GM19452 (cell line): Measurements from ENCODE around the gene COIL.
A peak's percentile ranks its signal among the peaks of the same experiment; 100 is the strongest.
"Not testable (repeated sequence)": the region's sequence is repeated elsewhere in the genome, so short reads cannot be mapped to it uniquely, and the experiment has no call there.

Source experiments
- ATAC-seq: cut with Tn5 transposase; IDR thresholded peaks from one replicate; pipeline ENCODE4 v1.9.1; 2021; ENCODE audit not compliant: unreplicated experiment

COIL gene

DNA sequence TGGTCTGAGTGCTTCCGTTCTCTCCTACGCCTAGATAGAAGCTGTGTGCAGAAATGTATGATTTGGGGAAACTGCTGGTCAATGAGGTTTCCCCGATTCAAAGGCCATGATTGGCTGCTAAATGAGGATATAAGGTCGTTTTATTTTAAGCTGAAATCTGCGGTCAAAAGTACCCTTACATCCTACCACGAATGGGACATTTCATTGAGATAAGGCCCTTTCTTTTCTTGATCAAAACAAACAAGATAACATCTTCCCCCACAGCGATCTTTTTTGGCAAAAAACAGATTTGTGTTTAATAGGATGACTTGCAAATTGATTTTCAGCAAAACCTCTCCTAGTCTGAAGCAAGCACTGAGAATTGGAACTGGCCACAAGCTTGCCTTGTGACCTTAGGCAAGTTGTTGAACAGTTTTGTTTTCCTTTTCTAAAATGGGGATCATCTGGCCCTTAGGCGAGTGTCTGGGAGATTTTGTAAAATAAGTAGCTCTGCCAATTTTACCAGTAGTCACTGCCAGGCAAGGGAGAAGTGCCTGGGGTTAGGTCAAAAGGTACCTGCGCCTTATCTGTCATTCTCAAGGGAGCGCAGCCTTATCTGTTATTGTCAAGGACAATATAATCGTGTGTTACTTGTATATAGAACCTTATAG, 17.7 kb upstream of the COIL start:
- peak; percentile 26 for ATAC-seq

DNA sequence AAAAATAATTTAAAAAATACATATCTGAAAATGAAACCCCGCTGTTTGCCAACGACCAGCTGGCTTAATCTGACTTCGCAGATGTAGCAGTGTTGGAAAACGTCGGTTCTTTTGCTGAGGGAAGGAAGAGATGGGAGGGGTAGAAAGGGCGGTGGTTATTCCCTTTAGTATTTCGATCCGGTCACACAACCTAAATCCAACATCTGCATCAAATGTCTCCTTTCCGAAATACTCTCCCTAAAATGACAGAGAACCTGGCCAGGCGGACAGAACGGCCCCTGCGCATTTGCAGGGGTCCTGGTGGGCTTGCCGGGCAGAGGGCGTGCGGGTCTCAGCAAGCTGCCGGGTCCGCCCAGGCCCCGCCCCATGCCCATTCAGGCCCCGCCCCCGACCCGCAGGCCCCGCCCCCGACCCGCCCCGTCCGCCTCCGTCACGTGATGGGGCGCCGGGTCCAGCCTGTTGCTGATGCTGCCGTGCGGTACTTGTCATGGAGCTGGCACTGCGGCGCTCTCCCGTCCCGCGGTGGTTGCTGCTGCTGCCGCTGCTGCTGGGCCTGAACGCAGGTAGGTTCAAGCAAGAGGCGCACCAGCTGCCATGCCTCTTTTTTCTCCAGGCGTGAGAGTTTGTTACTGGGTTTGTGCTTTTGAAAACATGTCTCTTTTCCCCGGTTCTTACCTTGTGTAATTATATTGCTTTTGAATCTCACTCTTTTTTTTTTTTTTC, 17.0 kb upstream of the COIL start, which contains the start of gene SCPEP1:
TSS of gene SCPEP1 (plus strand) at position 459 of the 723 bp plus-strand sequence. CDS start at position 488, 29 bp downstream.
- ATAC-seq = peak; percentile 68

DNA sequence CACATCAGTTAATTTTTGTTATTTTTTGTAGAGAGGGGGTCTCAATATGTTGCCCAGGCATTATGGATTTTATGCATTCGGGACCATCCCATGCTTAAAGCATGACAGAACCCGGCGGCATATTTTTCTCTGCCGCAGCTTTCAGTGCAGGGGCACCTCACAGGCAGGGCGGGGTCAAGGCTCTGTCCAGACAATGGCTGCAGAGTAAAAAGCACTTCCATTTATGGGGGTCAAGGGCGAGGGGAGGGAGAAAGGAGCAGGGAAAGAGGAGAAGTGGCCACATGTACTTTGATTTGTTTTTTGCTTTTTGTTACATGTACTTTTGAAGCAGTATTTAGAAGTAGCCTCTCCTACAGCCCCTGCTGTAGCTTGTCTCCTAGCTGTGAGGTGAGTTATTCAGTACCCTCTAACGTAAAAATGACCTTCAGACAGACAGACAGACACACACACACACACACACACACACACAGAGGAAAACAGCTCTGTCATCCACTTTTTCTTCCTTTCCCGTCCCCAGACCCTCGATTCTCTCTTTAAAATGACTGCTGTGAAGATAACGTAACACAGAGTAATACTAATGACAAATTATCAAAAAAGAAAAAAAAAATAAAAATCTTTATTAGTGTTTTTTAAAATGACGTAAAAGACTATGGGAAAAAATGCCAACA, 16.2 kb upstream of the COIL start:
- ATAC-seq = no peak

DNA sequence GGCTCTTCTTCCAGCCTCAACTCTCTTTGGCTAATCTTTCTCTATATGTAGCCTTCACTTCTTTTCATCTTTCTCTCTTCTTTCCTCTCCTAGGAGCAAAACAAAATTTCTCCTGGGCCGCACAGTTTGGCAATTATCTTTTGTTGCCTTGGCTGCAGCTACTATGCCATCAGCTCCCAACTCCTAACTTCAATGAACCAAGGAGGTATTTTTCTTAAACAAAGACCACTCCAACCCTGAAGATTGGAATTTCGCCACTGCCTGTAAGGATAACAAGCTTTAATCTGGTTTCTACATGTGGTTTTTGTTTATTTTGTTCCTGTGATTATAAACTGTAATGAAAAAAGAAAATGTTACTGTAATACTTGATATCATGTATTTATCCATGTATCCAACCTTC, 14.8 kb upstream of the COIL start:
- no peak for ATAC-seq

DNA sequence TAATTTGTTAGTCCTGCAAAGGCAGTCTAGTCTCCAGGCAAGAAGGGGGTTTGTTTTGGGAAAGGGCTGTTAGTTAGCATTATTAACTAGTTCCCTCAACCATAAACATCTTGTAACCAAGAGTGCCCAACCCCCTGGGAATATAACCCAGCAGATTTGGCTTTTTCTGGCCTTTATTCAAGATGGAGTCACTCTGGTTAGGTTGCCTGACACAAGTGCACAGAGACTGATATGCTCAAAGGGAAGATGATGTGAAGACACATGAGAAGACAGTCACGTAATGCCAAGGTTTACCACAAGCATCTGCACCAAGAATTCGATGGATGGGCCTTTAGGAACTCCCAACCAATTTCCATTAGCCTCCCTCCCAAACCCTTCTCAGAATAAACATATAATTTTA, 13.2 kb upstream of the COIL start:
- no peak for ATAC-seq

DNA sequence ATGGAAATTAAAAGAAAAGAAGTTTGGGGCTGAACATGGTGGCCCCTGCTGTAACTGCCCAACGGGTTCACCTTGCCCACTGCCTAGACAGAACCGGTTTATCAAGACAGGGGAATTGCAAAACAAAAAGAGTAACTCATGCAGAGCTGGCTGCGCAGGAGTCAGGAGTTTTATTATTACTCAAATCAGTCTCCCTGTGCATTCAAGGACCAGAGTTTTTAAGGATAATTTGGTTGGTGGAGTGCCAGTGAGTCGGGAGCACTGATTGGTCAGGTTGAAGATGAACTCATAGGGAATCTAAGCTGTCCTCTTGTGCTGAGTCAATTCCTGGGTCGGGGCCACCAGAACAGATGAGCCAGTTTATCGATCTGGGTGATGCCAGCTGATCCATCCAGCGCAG, 12.7 kb upstream of the COIL start:
- ATAC-seq = no peak

DNA sequence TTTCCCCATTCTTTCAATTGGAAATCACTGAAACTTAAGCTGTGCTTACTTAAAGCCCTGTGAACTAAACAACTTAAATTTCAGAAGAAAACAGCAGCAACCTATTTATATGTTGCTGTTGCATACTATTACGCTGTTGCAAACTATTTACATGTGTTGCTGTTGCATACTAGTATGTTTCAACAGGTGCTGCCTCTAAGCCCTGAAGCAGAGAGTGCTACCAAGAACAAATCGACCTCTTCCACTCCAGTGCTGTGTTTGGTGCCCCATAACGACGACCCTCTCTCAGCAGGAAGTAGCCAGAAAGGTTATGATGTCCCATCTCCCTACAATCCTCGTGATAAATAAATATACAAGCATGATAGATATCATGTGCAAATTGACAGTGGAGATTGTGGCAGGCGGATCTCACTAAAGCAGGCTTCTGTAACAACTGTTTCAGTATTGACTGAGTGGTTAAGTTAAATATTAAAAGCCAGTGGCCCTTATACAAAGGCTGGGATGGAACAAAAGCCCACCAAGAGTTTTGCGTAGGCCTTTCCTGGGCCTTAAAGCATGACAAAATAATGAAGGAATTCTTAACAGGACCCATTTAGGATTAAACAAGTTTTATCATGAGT, 11.4 kb upstream of the COIL start:
- no peak for ATAC-seq

DNA sequence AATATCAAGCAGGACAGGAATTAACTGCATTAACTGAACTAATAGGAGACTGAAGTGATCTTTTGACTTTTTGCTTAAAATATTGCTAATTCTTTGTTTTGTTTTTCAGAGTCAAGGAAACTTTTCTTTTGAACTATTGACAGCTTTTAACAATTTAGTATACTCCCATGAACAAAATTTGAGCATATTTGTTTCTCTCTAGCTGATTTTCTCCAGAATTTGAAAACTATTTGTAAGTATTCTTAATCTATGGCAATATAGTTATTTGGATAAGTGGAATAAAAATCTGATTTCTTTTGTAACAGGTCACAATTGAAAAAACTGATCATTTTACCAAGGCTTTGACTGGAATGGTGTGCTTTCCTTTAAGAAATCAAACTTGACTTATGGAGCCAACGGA, 10.1 kb upstream of the COIL start:
- no peak for ATAC-seq

DNA sequence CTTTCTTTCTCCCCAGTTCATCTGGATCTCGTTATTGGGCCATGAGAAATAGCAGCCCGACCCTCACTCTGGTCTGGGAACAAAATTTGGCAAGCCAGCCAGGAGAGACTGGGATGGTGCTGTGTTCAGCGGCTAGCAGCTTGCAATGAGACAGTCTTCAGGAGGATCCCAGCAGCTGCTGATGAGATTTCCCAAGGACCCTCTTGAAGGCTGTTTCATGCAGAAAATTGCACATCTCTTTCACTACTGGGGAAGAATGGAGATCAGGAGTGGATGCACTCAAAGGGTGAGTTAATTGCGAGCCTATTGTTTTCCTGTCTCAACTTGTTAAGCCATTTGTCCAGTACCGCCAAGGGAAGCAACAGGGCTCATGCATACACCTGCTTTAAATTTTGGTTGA, 5.5 kb upstream of the COIL start:
- ATAC-seq = no peak

DNA sequence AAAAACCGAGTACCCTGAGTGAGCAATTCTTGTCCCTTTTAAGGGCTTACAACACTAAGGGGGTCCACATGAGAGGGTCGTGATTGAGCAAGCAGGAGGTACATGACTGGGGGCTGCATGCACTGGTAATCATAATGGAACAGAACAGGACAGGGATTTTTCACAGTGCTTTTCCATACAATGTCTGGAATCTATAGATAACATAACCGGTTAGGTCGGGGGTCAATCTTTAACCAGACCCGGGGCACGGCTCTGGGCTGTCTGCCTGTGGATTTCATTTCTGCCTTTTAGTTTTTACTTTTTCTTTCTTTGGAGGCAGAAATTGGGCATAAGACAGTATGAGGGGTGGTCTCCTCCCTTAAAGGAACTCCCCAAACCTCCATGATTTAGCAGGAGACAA, 4.8 kb upstream of the COIL start:
- not testable (repeated sequence) for ATAC-seq

DNA sequence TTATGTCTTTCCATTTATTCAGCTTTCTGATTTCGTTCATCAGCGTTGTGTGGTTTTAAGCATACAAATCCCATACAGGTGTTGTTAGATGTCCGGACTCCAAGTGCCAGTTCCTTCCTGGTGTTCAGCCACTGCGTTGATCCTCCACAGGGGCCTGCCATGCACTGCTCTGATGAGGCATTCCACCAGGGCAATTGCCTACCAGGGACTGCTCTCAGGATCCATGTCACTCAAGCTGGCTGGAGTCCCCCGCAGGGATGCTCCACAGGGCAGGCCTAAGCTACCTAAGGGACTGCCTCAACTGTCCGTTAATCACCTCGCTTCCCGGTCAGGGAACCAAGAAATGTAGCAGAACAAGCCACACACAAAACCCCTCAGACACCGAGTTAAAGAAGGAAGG, 4.4 kb upstream of the COIL start:
- not testable (repeated sequence) for ATAC-seq

DNA sequence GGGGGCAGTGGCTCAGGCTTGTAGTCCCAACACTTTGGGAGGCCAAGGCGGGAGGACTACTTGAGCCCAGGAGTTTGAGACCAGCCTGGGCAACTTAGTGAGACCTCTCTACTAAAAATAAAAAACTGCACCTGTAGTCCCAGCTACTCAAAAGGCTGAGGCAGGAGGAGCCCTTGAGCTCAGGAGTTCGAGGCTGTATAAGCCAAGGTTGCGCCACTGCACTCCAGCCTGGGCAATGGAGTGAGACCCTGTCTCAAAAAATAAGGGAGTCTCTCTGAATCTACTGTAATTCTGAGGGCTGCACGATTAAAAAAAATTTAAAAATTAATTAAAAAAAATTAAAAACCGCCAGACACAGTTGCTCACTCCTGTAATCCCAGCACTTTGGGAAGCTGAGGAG, 3.9 kb downstream of the COIL start:
- no peak for ATAC-seq

DNA sequence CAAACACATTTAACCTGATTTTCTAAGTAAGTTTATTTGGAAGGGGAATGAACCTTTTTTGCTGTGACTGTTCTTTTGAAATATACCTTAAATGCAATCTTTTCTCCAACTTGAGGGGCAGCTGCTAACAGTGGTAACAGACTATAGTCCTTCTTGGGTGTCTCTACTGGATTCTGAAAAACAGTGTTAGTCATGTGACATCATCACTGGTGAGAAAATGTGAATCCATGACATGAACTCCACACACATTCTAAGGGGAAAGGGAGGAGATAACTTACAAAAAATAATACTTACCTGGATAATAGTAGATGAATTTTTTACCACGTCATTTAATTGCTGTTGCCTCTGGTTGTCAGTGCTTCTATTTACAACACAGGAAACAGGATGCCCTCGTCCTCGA, 11.3 kb downstream of the COIL start:
- ATAC-seq = no peak

DNA sequence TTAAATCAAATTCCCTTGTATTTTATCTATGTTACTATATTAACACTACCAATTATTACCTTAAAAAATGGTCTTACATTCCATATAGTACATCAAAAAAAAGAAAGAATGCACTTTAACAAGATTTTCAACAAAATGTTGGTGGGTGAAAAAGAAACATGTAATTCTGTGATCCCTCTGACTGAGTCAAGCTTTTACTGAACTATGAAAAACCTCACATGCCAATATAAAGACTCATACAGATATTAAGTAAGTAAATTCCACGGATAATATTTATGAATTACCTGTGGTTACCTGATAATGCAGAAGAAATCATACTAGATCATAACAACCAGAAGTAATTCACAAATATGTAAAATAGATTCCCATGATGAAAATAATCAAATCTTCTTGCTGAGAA, 12.4 kb downstream of the COIL start:
- ATAC-seq = no peak

DNA sequence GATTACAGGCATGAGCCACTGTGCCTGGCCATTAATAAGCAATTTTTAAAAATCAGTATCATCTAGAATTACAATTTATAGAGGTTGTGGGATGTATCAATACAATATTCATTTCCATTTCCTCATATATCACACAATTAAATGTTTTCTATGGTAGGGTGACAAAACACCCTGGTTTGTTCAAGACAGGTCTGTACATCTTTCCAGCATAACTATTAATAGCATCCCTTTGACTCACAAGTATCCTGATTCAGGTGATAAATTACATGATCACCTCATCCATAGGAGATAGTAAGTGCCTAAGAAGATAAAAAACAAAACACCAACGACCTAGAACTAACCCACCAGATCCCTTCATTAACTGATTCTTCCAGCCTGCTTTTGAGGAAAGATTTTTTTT, 13.1 kb downstream of the COIL start:
- no peak for ATAC-seq

DNA sequence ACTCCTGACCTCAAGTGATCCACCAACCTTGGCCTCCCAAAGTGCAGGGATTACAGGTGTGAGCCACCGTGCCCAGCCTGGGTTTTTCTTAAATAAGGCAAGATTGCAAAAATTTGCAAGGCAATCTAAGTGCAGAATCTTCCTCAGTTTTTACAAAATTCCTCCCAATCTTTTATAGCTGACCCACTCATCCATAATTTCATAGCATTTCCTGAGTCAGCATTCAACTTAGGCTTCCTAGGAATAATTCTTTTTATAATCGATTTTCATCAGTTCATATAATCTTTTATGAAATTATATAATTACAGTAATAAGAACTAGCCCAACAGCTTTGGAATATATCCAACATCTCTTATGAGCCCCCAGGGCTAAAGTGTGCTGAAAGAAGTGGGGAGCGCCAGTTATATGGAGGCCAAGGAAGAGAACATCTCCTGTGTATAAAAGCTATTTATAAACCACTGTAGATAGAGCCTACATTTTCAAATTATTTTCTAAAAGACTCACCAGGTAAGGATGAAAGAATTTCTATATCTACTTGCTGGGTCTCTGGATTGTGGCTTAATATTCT, 14.8 kb downstream of the COIL start:
- no peak for ATAC-seq

DNA sequence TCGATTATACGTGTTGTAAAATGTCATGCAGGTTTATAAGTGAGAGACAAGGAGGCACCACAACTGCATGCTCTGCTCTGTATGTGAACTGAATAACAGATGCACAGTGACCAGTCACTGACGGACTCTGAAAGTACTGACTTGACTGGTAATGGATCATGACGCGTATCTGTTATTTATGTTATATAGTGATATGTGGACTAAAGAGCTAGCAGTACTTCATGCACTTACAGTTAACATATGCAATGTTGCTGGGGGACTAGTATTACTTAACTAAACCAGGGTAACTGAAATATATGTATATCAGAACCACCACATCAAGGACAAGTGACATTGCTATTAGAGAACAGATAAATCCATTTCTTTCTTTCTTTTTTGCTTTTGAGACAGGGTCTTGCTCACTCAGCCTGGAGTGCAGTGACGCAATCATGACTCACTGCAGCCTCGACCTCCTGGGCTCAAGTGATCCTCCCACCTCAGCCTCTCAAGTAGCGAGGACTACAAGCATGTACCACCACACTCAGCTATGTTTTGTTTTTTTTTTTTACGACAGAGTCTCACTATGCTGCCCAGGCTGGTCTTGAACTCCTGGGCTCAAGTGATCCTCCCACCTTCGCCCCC, 17.2 kb downstream of the COIL start:
- no peak for ATAC-seq

DNA sequence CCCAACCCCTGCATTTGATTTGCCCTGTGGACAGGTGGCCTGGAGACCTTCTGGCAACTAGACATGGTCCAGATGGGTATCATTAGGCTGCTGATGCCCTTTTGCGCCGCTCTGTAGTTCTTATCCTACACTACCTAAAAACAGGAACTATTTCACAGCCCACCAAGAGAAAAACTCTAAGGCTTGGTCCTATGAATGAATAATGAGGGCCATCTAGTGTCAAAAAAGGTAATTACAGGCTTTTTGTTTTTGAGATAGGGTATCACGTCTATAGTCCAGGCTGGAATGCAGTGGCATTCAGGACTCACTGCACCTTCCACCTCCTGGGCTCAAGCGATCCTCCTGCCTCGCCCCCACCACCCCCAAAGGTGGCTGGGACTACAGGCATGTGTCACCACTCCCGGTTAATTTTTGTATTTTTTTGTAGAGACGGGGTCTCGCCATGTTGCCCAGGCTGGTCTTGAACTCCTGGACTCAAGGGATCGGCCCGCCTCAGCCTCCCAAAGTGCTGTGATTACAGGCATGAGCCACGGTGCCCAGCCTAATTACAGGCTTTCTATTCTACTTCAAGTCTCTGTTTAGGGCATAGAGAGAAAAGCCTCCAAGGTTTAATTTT, 20.9 kb downstream of the COIL start:
- no peak for ATAC-seq

DNA sequence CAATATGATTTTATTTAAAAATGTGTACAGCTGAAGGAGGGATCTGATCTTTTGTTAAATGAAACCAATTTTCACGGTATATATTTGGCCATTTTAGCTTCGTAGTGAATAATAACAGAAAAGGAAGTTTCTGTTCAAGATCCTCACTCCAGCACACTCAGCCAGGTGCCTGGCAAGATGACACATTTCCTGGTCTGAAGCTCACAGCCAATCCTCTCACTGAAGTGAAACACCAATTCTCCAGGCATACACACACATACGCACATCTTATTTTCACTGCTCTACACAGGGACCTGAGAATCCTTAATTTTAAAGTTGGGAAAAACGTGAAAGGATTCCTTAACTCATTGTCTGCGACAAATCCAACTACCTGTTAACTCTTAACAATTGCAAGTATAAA, 22.6 kb downstream of the COIL start:
- not testable (repeated sequence) for ATAC-seq

DNA sequence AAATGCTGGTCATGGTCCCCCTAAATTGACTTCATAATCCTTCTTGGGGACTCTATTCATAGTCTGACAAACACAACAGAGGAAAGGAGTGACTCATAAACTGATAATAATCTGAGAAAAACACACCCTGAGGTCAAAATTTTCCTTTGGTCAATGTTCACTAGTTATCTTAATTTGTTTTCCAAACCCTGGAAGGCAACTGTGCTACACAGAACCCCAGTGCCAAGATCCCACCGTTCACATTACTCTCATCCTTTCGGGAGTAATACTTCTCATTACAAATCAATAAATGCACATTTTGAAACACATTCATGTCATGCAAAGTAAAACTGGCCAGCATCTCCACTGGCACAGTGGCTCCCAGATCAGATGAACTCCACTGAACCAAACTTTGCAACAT, 23.2 kb downstream of the COIL start:
- no peak for ATAC-seq
